BJ (cell line): ENCODE data around the gene PRKCH. TPM values are rescaled to one million over a fixed set of nuclear protein-coding genes. Genes with fewer than 3 reads are reported as not detected.

Experiments
- CTCF ChIA-PET: fragments of 350-600 bp; formaldehyde crosslinking; extraction: SDS; loops from one replicate; lab custom pipeline; 2021; ENCODE audit warnings: antibody characterized with exemption, inconsistent platforms; lab: Yijun Ruan, JAX
- POLR2A ChIA-PET: fragments of 300-600 bp; sonication (Branson Sonifier 250); formaldehyde crosslinking; extraction: SDS; loops from one replicate; lab custom pipeline; 2021; ENCODE audit warnings: antibody characterized with exemption; lab: Charles Lee
- DNase-seq: peaks from one replicate; pipeline ENCODE4 v3.0.0-alpha.2; 2011; ENCODE audit warnings: low read depth
- H3K27me3 ChIP-seq: 2 replicates; pipeline ENCODE4 v1.6.0; 2011; ENCODE audit warnings: low read length; ENCODE audit not compliant: control insufficient read depth, insufficient read depth
- H3K36me3 ChIP-seq: 2 replicates; pipeline ENCODE4 v1.5.1; 2011; ENCODE audit warnings: low read length; ENCODE audit not compliant: control insufficient read depth, insufficient read depth
- H3K4me3 ChIP-seq: 2 replicates; pipeline ENCODE4 v1.5.1; 2011; ENCODE audit warnings: low read depth, mild to moderate bottlenecking, control low read depth, low read length
- polyA plus RNA-seq: library from polyadenylated mRNA; depleted of rRNA; stranded (reverse); fragments of >200 nt; gene quantifications from 2 replicates; pipeline ENCODE4 v1.2.3, GENCODE V29; 2011
- TF ChIP-seq, protein P1 (sequence below): IDR thresholded peaks from 2 replicates; pipeline ENCODE4 v1.5.1; 2011; ENCODE audit warnings: low read depth, mild to moderate bottlenecking, control low read depth, inconsistent platforms, low read length, moderate library complexity; ENCODE audit not compliant: insufficient read depth

PRKCH gene
- polyA plus RNA-seq, 1 experiment = 2.0 TPM

DNA sequence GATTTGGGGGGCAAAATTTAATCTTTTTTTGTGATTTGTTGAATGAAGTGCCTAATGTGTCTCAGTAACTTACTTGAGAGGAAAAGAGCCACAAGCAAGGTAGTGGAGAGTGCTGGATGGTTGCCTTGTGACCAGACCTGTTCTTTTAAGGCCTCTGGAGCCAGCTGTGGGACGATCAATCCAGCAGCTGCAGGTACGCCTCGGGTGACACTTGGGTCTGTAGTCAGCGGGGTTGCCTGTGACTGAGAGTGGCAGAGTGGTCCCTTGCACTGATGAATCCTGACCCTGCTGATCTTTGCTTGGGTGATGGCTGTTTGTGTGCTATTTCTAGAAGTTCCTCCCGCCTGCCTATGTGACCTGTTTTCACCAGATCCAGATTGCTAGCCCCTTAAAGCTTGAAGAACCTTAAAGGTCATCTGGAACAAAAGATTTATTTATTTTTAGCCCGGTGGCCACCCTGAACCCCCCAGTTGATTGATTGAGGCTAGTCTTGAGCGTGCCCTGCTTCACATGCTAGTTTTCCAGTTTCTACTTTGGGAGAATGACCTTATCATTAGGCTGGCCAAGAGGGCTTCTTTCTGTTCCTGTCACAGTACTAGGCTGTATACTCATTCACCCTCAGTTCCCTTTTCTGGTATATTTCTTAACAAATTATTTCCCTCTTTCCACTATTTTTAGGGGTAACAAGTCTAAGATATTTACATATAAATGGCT lies 23.2 kb downstream of the PRKCH start:
- CTCF ChIA-PET = no interaction called here
- Histone ChIP-seq H3K36me3 (no peaks in the 10 kb centered on the region), H3K27me3 (no peaks in the 10 kb centered on the region; the same call in 1 of the 2 replicates), H3K4me3 (no peak overlapping the region)
- POLR2A ChIA-PET = no interaction called here
- TF ChIP-seq, protein P1, sequence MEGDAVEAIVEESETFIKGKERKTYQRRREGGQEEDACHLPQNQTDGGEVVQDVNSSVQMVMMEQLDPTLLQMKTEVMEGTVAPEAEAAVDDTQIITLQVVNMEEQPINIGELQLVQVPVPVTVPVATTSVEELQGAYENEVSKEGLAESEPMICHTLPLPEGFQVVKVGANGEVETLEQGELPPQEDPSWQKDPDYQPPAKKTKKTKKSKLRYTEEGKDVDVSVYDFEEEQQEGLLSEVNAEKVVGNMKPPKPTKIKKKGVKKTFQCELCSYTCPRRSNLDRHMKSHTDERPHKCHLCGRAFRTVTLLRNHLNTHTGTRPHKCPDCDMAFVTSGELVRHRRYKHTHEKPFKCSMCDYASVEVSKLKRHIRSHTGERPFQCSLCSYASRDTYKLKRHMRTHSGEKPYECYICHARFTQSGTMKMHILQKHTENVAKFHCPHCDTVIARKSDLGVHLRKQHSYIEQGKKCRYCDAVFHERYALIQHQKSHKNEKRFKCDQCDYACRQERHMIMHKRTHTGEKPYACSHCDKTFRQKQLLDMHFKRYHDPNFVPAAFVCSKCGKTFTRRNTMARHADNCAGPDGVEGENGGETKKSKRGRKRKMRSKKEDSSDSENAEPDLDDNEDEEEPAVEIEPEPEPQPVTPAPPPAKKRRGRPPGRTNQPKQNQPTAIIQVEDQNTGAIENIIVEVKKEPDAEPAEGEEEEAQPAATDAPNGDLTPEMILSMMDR = no peak
- no peak for DNase-seq

DNA sequence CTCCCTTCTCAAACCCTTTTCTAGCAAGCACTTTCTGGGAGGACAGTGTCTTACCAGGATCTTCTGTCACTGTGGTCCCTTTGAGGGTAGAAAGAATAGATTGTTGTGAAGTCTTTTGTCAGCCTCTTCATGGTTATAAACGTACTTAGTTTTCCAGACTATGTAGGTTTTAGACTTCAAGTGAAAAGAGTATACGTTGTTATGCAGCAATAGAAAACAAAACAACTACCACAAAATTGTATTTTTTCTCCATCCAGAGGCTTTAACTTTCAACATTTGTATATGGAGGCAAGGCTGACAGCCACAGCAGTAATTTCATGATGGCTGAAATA lies 23.7 kb downstream of the PRKCH start:
- ChIA-PET POLR2A (no interaction called here), CTCF (no interaction called here)
- TF ChIP-seq, protein P1 = no peak
- H3K4me3 ChIP-seq = no peak overlapping the region
- no peaks in the 10 kb centered on the region; the same call in 1 of the 2 replicates for H3K27me3 ChIP-seq
- no peaks in the 10 kb centered on the region for H3K36me3 ChIP-seq
- no peak for DNase-seq

DNA sequence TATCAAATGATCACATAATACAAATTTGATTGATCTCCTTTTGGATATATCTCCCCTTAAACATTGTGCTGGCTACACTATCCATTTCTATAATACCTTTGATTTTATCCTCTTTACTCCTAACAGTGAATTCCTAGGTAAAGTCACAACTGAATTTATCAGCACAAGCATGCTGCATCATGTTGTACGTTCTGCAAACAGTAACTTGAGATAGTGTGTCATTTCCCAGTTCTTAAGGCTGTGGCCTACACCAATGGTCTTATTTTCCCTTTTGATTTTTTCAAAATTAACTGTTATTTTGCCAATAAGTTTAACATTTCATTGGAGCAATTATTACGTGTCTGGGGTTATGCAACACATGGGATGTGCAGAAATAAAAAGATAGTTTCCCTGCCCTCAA lies 24.8 kb downstream of the PRKCH start:
- TF ChIP-seq, protein P1 = no peak

DNA sequence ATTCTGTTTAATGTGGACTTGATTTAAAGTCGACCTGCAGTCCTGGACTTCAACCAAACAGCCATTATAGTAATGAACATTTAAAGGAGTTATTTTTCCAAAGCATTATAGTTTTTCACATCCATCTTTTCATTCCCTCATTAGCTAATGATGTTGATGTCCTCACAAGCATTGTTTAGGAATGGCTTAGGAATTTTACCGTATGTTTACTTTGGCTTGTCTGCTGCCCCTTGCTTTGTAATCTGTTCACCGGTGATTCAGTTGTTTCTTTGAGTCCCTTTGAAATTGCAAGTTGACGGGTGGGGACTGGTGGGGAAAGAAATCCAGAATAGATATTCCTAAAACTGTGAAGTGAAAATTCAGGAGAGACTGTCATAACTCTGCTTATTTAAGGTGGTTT lies 25.4 kb downstream of the PRKCH start:
- TF ChIP-seq, protein P1 = no peak
- H3K27me3 ChIP-seq = no peaks in the 10 kb centered on the region; the same call in 1 of the 2 replicates
- H3K4me3 ChIP-seq = no peak overlapping the region
- H3K36me3 ChIP-seq = no peaks in the 10 kb centered on the region
- no peak for DNase-seq
- CTCF ChIA-PET = no interaction called here
- POLR2A ChIA-PET = no interaction called here

More for the DNA sequence above, 24.8 kb downstream of the PRKCH start:
- POLR2A ChIA-PET = no interaction called here
- H3K27me3 ChIP-seq = no peaks in the 10 kb centered on the region; the same call in 1 of the 2 replicates
- DNase-seq = no peak
- no peak overlapping the region for H3K4me3 ChIP-seq
- CTCF ChIA-PET = no interaction called here
- H3K36me3 ChIP-seq = no peaks in the 10 kb centered on the region

DNA sequence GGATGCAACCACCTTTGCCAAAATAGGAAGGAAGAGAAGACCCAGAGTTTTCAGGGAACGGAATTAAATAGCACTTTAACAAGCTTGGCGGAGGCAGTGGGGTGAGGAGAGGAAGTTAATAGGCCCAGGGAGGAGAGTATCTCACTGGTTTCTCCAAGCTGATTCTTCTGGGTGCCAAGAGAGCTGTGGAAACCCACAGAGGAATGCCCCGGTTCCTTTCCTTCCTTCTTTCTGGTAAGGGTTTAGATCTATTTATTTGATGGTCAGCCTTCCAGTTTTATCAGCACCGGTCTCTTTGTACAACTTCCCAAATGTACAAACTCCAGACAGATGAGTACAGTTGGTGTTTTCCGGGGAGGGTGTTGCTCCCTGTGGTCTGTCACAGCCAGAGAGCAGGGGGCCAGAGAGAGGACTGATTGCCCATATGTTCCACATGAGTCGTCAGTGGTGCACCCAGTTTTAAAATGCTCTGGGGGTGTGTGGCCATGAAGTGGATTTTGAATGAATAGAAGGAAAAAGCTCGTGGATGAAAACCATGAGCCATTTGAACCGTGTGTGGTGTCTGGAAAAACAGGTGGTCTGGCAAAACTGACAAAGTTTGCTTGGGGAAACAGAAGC lies 26.6 kb downstream of the PRKCH start:
- Histone ChIP-seq H3K36me3 (no peaks in the 10 kb centered on the region), H3K4me3 (no peak overlapping the region), H3K27me3 (no peaks in the 10 kb centered on the region)
- POLR2A ChIA-PET = no interaction called here
- TF ChIP-seq, protein P1 = no peak
- DNase-seq = no peak
- CTCF ChIA-PET = no interaction called here
